Myocyte (in vitro differentiated cells): ENCODE measurements around the gene XPNPEP3. TPM values are rescaled to one million over a fixed set of nuclear protein-coding genes. Genes with fewer than 3 reads are reported as not detected.

ENCODE experiments used
- DNase-seq: peaks from one replicate; pipeline ENCODE4 v3.0.0-alpha.2; 2012; ENCODE audit warnings: low read depth
- total RNA-seq: library from RNA; depleted of rRNA; stranded (reverse); fragments of >200 nt; gene quantifications from 2 replicates; pipeline ENCODE4 v1.2.3, GENCODE V29; 2014

Gene XPNPEP3
- total RNA-seq, 1 donor from 2014 or later = 12.6 TPM

- DNase-seq = no peak
Observed at GRCh38 chr22:40928657-40929056, 71.7 kb downstream of the XPNPEP3 start.

DNA sequence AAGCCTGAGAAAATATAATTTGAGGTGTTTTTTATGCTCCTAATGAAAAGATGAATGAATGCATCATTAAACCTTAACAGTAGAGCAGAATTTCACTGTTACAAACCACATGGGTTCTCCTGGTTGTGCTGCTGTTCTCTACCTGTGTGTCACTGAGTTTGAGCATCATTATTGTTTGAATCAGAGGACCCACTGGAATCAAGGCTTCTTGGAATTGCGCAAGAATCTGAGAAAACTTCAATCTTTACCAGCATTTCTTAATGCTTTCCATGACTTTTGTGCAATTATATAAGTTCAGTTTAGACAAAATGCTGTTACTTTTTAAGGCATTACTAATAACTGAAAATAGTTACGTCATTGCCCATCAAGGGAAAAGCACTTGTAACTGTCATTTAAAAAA lies 75.4 kb downstream of the XPNPEP3 start:
- DNase-seq = no peak

DNA sequence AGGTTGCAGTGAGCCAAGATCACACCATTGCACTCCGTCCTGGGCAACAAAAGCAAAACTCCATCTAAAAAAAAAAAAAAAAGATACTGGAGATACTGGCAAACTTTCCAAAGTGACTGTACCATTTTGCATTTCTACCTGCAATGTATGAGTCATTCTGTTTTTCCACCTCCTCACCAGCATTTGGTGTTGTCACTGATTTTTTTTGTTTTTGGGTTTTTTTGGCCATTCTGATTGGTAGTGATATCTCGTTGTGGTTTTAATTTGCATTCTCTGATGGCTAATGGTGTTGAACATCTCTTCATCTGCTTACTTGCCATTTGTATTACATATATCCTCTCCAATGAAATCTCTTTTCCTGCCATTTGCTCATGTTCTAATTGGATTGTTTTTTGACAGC lies 82.3 kb downstream of the XPNPEP3 start:
- DNase-seq = no peak

- DNase-seq = peak; percentile 99
Observed at GRCh38 chr22:40950962-40951794, 94.2 kb downstream of the XPNPEP3 start, which contains the start of gene RBX1. RBX1 (plus strand) TSS chr22:40951378; CDS start chr22:40951399, 21 bp downstream.

GRCh38 chr22:40951795-40952605 lies 95.1 kb downstream of the XPNPEP3 start:
- peak; percentile 36 for DNase-seq

GRCh38 chr22:40953471-40953870 lies 96.5 kb downstream of the XPNPEP3 start:
- peak; percentile 83 for DNase-seq

DNA sequence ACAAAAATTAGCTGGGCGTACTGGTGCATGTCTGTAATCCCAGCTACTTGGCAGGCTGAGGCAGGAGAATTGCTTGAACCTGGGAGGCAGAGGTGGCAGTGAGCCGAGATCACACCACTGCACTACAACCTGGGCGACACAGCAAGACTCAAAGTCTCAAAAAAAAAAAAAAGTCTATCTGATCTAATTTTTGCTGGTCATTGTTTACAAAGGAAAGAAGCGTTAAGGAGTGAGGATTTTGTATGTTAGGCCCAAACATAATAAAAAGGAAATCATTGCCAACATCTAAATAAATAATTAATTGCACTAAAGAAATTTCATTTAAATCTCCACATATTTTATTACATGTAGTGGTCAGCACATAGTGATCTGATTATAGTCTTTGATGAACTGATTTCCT lies 97.2 kb downstream of the XPNPEP3 start:
- DNase-seq = no peak

DNA sequence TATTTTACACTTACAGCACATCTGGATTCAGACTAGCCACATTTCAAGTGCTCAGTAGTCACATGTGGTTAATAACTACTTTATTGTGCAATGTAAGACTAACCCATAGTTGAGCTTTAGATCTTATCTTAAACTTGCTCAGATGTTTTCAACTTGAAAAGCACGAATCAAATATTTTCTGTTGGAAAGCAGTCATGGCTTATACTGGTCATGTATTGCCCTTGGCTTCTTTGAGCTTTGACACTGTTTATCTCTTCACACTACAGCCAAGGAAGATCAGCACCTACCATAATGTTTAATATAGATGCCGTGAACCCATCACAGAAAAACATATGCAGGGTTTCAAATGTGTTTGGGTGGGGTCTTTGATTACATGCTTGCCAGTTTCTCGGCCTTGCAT lies 98.6 kb downstream of the XPNPEP3 start:
- DNase-seq = no peak

- DNase-seq = no peak
Observed at GRCh38 chr22:40957601-40958000, 100.7 kb downstream of the XPNPEP3 start.

DNA sequence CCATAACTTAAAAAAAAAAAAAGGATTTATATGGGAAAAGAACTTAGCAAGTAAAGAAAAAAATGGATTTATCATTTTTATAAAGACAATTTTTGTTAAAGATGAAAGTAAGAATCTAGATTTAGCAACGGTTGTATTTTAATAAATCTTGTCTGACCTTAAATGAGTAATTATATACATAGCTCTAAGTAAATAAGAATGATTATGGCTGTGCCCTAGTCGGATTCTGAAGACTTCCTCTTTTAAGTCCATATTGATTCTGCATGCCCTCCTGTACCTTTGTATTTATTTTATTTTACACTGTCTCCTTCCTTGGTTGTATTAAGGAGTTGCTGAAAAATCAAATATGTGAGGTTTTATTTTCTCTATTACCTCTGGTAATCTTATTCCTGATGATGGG lies 101.4 kb downstream of the XPNPEP3 start:
- no peak for DNase-seq

- DNase-seq = no peak
Observed at GRCh38 chr22:40960145-40960544, 103.2 kb downstream of the XPNPEP3 start.

GRCh38 chr22:40965936-40966725 lies 109.2 kb downstream of the XPNPEP3 start:
- no peak for DNase-seq

DNA sequence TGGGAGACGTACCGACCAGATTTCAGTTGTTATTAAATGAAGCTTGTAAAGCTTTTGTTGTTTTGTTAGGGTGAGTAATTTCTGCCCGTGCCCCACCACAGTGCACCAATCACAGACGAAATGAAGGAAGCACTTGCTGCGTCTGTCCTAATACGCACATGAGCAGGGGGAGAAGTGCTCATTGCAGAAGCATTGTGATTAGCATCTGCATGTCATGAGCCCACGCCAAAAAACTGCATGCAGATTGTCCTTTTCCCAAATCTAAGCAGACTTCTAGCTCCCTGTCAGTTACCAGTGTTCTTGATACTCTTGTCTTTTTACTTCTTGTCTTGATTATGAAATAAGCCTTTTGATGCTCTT lies 109.8 kb downstream of the XPNPEP3 start:
- DNase-seq = no peak

DNA sequence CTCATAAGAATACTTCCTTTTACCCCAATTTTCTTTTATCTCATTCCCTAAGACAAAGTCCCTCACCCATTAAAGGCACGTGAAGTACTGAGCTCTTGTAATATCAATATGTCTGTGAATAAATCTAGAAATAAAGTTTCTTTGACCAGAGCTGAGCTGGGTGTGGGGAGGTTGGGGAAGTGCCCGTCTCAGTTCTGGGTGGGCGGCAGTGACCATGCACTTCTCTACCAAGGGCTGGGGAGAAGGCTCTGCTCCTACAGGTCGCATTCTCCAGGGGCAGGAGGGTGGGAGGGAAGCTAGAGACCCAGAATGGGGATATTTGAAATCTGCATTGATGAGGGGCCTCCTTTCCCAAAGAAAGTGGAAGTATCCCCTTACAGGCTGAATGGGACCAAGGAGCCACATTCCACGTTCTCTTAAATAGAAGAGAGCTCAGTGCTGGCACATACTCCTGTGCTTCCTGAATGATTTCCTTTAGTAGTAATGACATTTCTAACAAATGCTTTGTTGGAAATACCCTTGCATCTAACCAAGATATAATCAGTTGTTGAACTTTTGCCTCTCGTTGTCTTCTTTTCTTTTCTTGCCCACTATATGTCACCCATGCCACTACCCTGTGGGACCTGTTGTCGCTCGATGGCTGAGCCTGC lies 110.3 kb downstream of the XPNPEP3 start:
- DNase-seq = no peak

DNA sequence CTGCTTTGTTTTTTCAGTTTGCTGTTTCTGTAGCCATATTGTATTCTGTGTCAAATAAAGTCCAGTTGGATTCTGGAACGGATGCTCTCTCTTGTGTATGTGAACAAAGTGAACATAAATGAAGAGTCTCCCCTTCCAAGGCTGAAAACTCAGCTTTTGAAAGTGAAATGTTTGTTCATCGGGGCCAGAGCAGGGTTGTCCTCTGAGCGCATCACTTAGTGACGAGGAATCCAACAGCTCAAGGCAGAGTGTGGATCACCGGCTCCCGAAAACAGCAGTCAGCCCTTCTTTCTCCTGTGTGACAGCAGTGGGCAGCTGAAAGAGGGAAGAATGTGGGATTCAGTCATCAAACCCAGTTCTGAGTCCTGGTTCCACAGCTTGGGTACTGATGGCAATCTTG lies 115.6 kb downstream of the XPNPEP3 start:
- DNase-seq = no peak

GRCh38 chr22:40973144-40973543 lies 116.2 kb downstream of the XPNPEP3 start:
- DNase-seq = no peak

DNA sequence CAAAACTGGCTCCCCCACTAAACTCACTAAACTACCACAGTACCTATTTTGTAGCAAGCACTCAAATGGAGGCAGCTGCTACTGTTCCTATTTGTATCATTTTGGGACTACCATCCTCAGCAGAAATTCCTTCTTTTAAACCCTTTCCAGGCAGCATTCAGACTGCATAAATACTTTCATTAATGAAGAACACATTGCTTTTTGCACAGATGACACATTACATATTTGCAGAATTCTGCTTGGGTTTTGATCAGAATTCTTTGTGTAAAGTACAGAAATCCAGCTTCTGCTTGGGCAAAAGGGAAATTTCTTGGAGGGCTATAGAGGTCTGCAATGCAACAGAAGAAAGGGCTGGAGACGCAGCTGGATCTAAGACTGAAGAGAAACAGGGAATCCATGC lies 118.4 kb downstream of the XPNPEP3 start:
- no peak for DNase-seq

DNA sequence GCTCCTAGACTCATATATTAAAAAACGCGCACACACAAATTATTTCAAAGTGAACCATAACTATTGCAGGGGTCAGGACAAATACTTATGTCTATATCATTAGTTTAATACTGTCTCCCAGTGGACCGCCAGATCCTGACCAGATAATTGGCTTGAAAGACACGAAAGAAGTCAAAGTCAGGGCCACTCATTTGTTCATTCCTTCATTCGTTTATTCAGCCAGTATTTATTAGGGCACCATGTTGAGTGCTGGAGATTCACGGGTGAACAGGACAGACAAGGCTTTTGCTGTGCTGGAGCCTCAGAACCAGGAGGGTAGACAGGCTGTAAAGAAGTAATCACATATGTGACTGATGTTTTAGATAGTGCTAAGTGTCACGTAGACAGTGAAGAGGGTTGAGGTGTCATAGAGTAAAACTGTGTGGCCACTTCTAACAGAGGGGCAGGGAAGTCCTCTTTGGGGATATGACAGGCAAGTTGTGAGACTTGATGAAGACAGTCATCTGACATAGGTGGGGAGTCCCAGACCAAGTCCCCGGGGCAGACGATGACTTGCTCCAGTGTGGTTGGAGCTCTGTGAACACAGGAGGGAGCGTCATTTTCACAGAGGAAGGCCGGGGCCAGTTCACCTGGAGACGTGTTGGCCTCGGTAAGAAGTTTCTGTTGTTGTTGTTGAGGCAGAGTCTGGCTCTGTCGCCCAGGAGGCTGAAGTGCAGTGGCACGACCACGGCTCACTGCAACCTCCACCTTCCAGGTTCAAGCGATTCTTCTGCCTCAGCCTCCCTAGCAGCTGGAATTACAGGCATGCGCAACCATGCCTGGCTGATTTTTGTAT lies 120.1 kb downstream of the XPNPEP3 start:
- DNase-seq = no peak

DNA sequence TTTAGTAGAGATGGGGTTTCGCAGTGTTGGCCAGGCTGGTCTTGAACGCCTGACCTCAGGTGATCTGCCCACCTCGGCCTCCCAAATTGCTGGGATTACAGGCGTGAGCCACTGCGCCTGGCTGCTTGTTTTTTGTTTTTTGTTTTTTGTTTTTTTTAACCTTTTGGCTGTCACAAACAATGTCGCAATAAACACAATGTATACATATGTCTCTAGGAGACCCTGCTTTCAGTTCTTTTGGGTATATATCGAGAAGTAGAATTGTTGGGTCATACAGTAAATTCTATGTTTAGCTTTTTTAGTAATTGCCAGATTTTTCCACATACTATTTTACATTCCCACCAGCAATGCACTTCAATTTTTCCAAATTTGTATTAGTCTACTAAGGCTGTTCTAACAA lies 122.2 kb downstream of the XPNPEP3 start:
- no peak for DNase-seq

- no peak for DNase-seq
Observed at GRCh38 chr22:40979871-40980270, 122.9 kb downstream of the XPNPEP3 start.
